NCI-H2029 treated with DMSO at 0.1 percent for 48 hours (cell line): ENCODE data around the gene OLFM4.
"Not testable (repeated sequence)": the region's sequence is repeated elsewhere in the genome, so short reads cannot be mapped to it uniquely, and the experiment has no call there.

ENCODE experiments used
- DNase-seq: peaks from one replicate; lab custom pipeline; 2025; lab: John Stamatoyannopoulos, UW

OLFM4 gene

GRCh38 chr13:53028637-53029203 lies at the start of gene OLFM4:
Gene OLFM4 (plus strand): TSS chr13:53028813. CDS start chr13:53028837, 24 bp downstream.
- DNase-seq: no peak

GRCh38 chr13:52978989-52979388 lies 49.6 kb upstream of the OLFM4 start:
- no peak for DNase-seq

- DNase-seq: no peak
Observed at GRCh38 chr13:52980695-52981094, 47.9 kb upstream of the OLFM4 start.

- no peak for DNase-seq
Observed at GRCh38 chr13:52983836-52984235, 44.8 kb upstream of the OLFM4 start.

GRCh38 chr13:52984881-52985363 lies 43.7 kb upstream of the OLFM4 start:
- DNase-seq: no peak

GRCh38 chr13:52991344-52992020 lies 37.1 kb upstream of the OLFM4 start:
- no peak for DNase-seq

GRCh38 chr13:52992110-52992509 lies 36.5 kb upstream of the OLFM4 start:
- no peak for DNase-seq

- no peak for DNase-seq
Observed at GRCh38 chr13:52994051-52994450, 34.6 kb upstream of the OLFM4 start.

- DNase-seq: no peak
Observed at GRCh38 chr13:52994865-52995264, 33.7 kb upstream of the OLFM4 start.

GRCh38 chr13:52995946-52996345 lies 32.7 kb upstream of the OLFM4 start:
- DNase-seq: no peak

- no peak for DNase-seq
Observed at GRCh38 chr13:52997951-52998876, 30.4 kb upstream of the OLFM4 start.

- no peak for DNase-seq
Observed at GRCh38 chr13:52999093-52999696, 29.4 kb upstream of the OLFM4 start.

- no peak for DNase-seq
Observed at GRCh38 chr13:53001444-53002225, 27.0 kb upstream of the OLFM4 start.

- DNase-seq: no peak
Observed at GRCh38 chr13:53004573-53004972, 24.0 kb upstream of the OLFM4 start.

- DNase-seq: no peak
Observed at GRCh38 chr13:53005626-53006025, 23.0 kb upstream of the OLFM4 start.

- no peak for DNase-seq
Observed at GRCh38 chr13:53007872-53008271, 20.7 kb upstream of the OLFM4 start.

GRCh38 chr13:53010374-53011105 lies 18.1 kb upstream of the OLFM4 start:
- peak; percentile 29 for DNase-seq

GRCh38 chr13:53012707-53013106 lies 15.9 kb upstream of the OLFM4 start:
- DNase-seq: no peak

GRCh38 chr13:53013113-53013512 lies 15.5 kb upstream of the OLFM4 start:
- DNase-seq: no peak

- DNase-seq: not testable (repeated sequence)
Observed at GRCh38 chr13:53014018-53014417, 14.6 kb upstream of the OLFM4 start.
